ENCODE data around the gene GPRC5D. TPM values are rescaled to one million over a fixed set of nuclear protein-coding genes. Genes with fewer than 3 reads are reported as not detected.

GPRC5D gene
- total RNA-seq, 2 donors from 2014 or later, result not detected

DNA sequence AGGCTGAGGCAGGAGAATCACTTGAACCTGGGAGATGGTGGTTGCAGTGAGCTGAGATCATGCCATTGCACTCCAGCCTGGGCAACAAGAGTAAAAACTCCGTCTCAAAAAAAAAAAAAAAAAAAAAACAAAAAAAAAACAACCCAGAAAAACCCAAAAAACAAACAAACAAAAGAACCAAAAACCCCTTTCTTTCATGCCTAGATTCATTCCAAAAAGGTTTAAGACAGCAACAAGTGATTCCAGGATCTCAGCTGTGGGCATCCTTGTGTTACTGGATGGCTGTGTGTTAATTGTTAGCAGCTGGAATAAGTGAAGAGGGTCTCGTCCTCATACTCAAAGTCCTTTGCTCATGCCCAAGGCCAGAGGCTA lies 51.2 kb downstream of the GPRC5D start:
- H3K36me3 ChIP-seq (ENCODE audit: control insufficient read depth, insufficient read depth, low read length), result no peaks in the 10 kb centered on the region
- no peak overlapping the region for H3K27ac ChIP-seq (ENCODE audit: low read depth, low read length)
- Mint-ChIP-seq H3K4me3 (no peak overlapping the region), H3K4me1 (peaks cover 12% of the 10 kb centered on the region), H3K36me3 (ENCODE audit: low read depth) (no peaks in the 10 kb centered on the region), H3K9me3 (no peaks in the 10 kb centered on the region), H3K27me3 (ENCODE audit: insufficient read depth) (no peaks in the 10 kb centered on the region), H3K27ac (no peak overlapping the region)
- no peak for TF ChIP-seq CTCF (conservative IDR thresholded peaks at IDR 0.05)
- 82 to 100% methylated on average over 1 of the region's 2 CpGs for WGBS, 2 experiments (ENCODE audit: insufficient coverage in 1 of 2, insufficient read length in 1 of 2)
- H3K9me3 ChIP-seq (ENCODE audit: control insufficient read depth, low read length), result no peaks in the 10 kb centered on the region
- H3K4me3 ChIP-seq (ENCODE audit: low read length), result no peak overlapping the region
- H3K4me1 ChIP-seq (ENCODE audit: control insufficient read depth, insufficient read depth, low read length), result no peaks in the 10 kb centered on the region
- H3K27me3 ChIP-seq (ENCODE audit: control insufficient read depth, insufficient read depth, low read length, poor library complexity, severe bottlenecking), result no peaks in the 10 kb centered on the region
- no peak overlapping the region for H3K9ac ChIP-seq (ENCODE audit: extremely low read depth, low read length, poor library complexity, severe bottlenecking)
- no peak for DNase-seq

GRCh38 chr12:12899530-12900380 lies 52.2 kb downstream of the GPRC5D start:
- H3K27me3 Mint-ChIP-seq (ENCODE audit: insufficient read depth), result no peaks in the 10 kb centered on the region
- TF ChIP-seq CTCF (conservative IDR thresholded peaks at IDR 0.05), result no peak
- no peak overlapping the region for H3K27ac ChIP-seq (ENCODE audit: low read depth, low read length)

GRCh38 chr12:12898911-12899511 lies 53.0 kb downstream of the GPRC5D start:
- H3K27me3 Mint-ChIP-seq (ENCODE audit: insufficient read depth), result peaks cover 2% of the 10 kb centered on the region
- H3K36me3 ChIP-seq (ENCODE audit: control insufficient read depth, insufficient read depth, low read length), result no peaks in the 10 kb centered on the region
- no peak overlapping the region for H3K27ac ChIP-seq (ENCODE audit: low read depth, low read length)
- no peak for DNase-seq
- no peak overlapping the region for H3K9ac ChIP-seq (ENCODE audit: extremely low read depth, low read length, poor library complexity, severe bottlenecking)
- H3K4me1 Mint-ChIP-seq, result peaks cover 8% of the 10 kb centered on the region
- no peaks in the 10 kb centered on the region for H3K9me3 Mint-ChIP-seq
- H3K9me3 ChIP-seq (ENCODE audit: control insufficient read depth, low read length), result no peaks in the 10 kb centered on the region
- TF ChIP-seq CTCF (conservative IDR thresholded peaks at IDR 0.05), result no peak
- no peaks in the 10 kb centered on the region for H3K36me3 Mint-ChIP-seq (ENCODE audit: low read depth)
- H3K27me3 ChIP-seq (ENCODE audit: control insufficient read depth, insufficient read depth, low read length, poor library complexity, severe bottlenecking), result no peaks in the 10 kb centered on the region
- H3K4me3 ChIP-seq (ENCODE audit: low read length), result no peak overlapping the region
- H3K4me1 ChIP-seq (ENCODE audit: control insufficient read depth, insufficient read depth, low read length), result no peaks in the 10 kb centered on the region
- no peak overlapping the region for H3K4me3 Mint-ChIP-seq
- no peak overlapping the region for H3K27ac Mint-ChIP-seq
- 87 to 97% methylated on average over 8 of the region's 8 CpGs for WGBS, 2 experiments (ENCODE audit: insufficient coverage in 1 of 2, insufficient read length in 1 of 2)

More at GRCh38 chr12:12899530-12900380, 52.2 kb downstream of the GPRC5D start:
- Histone ChIP-seq H3K4me1 (ENCODE audit: control insufficient read depth, insufficient read depth, low read length) (no peaks in the 10 kb centered on the region), H3K27me3 (ENCODE audit: control insufficient read depth, insufficient read depth, low read length, poor library complexity, severe bottlenecking) (no peaks in the 10 kb centered on the region), H3K9me3 (ENCODE audit: control insufficient read depth, low read length) (no peaks in the 10 kb centered on the region), H3K36me3 (ENCODE audit: control insufficient read depth, insufficient read depth, low read length) (no peaks in the 10 kb centered on the region), H3K4me3 (ENCODE audit: low read length) (no peak overlapping the region), H3K9ac (ENCODE audit: extremely low read depth, low read length, poor library complexity, severe bottlenecking) (no peak overlapping the region)
- Mint-ChIP-seq H3K36me3 (ENCODE audit: low read depth) (no peaks in the 10 kb centered on the region), H3K4me1 (peaks cover 12% of the 10 kb centered on the region), H3K4me3 (no peak overlapping the region), H3K27ac (no peak overlapping the region), H3K9me3 (no peaks in the 10 kb centered on the region)
- 94 to 96% methylated on average over 8 to 10 of the region's 10 CpGs for WGBS, 2 experiments (ENCODE audit: insufficient coverage in 1 of 2, insufficient read length in 1 of 2)
- DNase-seq, result no peak

Measured in endodermal cell (in vitro differentiated cells).